ENCODE measurements around the gene EVA1B.

The EVA1B gene

GRCh38 chr1:36323636-36324352, at the start of gene EVA1B:
Gene EVA1B, minus strand, starts transcription at chr1:36323645. Its CDS starts 608 bp downstream, at chr1:36323037.
- peak in 24 of 56 donors; percentile 7 to 64 (median 20) for DNase-seq

GRCh38 chr1:36372617-36373016, 49.2 kb upstream of the EVA1B start:
- DNase-seq: no peak

- peak in 48 of 56 donors; percentile 9 to 86 (median 46) for DNase-seq
Measured at GRCh38 chr1:36369061-36369861, 45.8 kb upstream of the EVA1B start.

GRCh38 chr1:36367798-36368197, 44.4 kb upstream of the EVA1B start:
- no peak for DNase-seq

GRCh38 chr1:36367066-36367465, 43.6 kb upstream of the EVA1B start:
- DNase-seq: no peak

- peak in 50 of 56 donors; percentile 15 to 88 (median 58) for DNase-seq
Measured at GRCh38 chr1:36366091-36366661, 42.7 kb upstream of the EVA1B start.

GRCh38 chr1:36365381-36365780, 41.9 kb upstream of the EVA1B start:
- DNase-seq: peak in 30 of 56 donors; percentile 3 to 79 (median 25)

- DNase-seq: no peak
Measured at GRCh38 chr1:36359911-36360550, 36.6 kb upstream of the EVA1B start.

- DNase-seq: no peak
Measured at GRCh38 chr1:36359383-36359782, 35.9 kb upstream of the EVA1B start.

- peak in 9 of 56 donors; percentile 7 to 42 (median 18) for DNase-seq
Measured at GRCh38 chr1:36358514-36359084, 35.2 kb upstream of the EVA1B start.

GRCh38 chr1:36355811-36356210, 32.4 kb upstream of the EVA1B start:
- DNase-seq: no peak

- DNase-seq: no peak
Measured at GRCh38 chr1:36354486-36354885, 31.0 kb upstream of the EVA1B start.

GRCh38 chr1:36352910-36353878, 29.7 kb upstream of the EVA1B start:
- DNase-seq: no peak

GRCh38 chr1:36352125-36352909, 28.9 kb upstream of the EVA1B start:
- no peak for DNase-seq

- peak in 11 of 56 donors; percentile 3 to 37 (median 16) for DNase-seq
Measured at GRCh38 chr1:36351227-36351977, 28.0 kb upstream of the EVA1B start.

GRCh38 chr1:36350659-36351226, 27.3 kb upstream of the EVA1B start:
- DNase-seq: peak in 1 of 56 donors; percentile 16

GRCh38 chr1:36349839-36350238, 26.4 kb upstream of the EVA1B start:
- DNase-seq: peak in 2 of 56 donors; percentile 12 to 13

- DNase-seq: no peak
Measured at GRCh38 chr1:36349241-36349671, 25.8 kb upstream of the EVA1B start.
